HG02678 (cell line): ENCODE results near the gene SPRTN.

ENCODE experiments used
- ATAC-seq: cut with Tn5 transposase; IDR thresholded peaks from one replicate; pipeline ENCODE4 v1.9.1; 2021; ENCODE audit warnings: mild to moderate bottlenecking, moderate library complexity; ENCODE audit not compliant: unreplicated experiment

SPRTN gene

GRCh38 chr1:231338270-231339128 is at the start of gene SPRTN:
Gene SPRTN, plus strand, starts transcription at chr1:231338293. Its CDS starts 91 bp downstream, at chr1:231338384.
- peak; percentile 11 for ATAC-seq

GRCh38 chr1:231295938-231296337 is 42.2 kb upstream of the SPRTN start:
- no peak for ATAC-seq

GRCh38 chr1:231301990-231302389 is 36.1 kb upstream of the SPRTN start:
- no peak for ATAC-seq

GRCh38 chr1:231310391-231310934 is 27.6 kb upstream of the SPRTN start:
- ATAC-seq = no peak

GRCh38 chr1:231311720-231312431 is 26.2 kb upstream of the SPRTN start:
- ATAC-seq = no peak

- no peak for ATAC-seq
These were observed 25.7 kb upstream of the SPRTN start for GRCh38 chr1:231312432-231312788.

- no peak for ATAC-seq
These were observed 24.4 kb upstream of the SPRTN start for GRCh38 chr1:231313661-231314060.

- ATAC-seq = peak; percentile 73
These were observed 22.2 kb upstream of the SPRTN start for GRCh38 chr1:231315887-231316286.

- no peak for ATAC-seq
These were observed 20.6 kb upstream of the SPRTN start for GRCh38 chr1:231317306-231318014.

GRCh38 chr1:231318015-231318355 is 20.1 kb upstream of the SPRTN start:
- ATAC-seq = no peak

- no peak for ATAC-seq
These were observed 19.5 kb upstream of the SPRTN start for GRCh38 chr1:231318568-231318967.

- ATAC-seq = no peak
These were observed 19.0 kb upstream of the SPRTN start for GRCh38 chr1:231319080-231319479.

- ATAC-seq = no peak
These were observed 15.1 kb upstream of the SPRTN start for GRCh38 chr1:231322880-231323530.

GRCh38 chr1:231324660-231325059 is 13.4 kb upstream of the SPRTN start:
- ATAC-seq = no peak

- no peak for ATAC-seq
These were observed 11.8 kb upstream of the SPRTN start for GRCh38 chr1:231326248-231326647.

GRCh38 chr1:231327617-231328016 is 10.5 kb upstream of the SPRTN start:
- no peak for ATAC-seq

- no peak for ATAC-seq
These were observed 8.6 kb upstream of the SPRTN start for GRCh38 chr1:231329483-231329882.

GRCh38 chr1:231332761-231333160 is 5.3 kb upstream of the SPRTN start:
- ATAC-seq = no peak

GRCh38 chr1:231334079-231334666 is 3.9 kb upstream of the SPRTN start:
- peak; percentile 24 for ATAC-seq

GRCh38 chr1:231334952-231335351 is 3.1 kb upstream of the SPRTN start:
- ATAC-seq = no peak
